IPS-NIHi11 (cell line): ENCODE results near the gene FIP1L1.
"Not testable (repeated sequence)": the region's sequence is repeated elsewhere in the genome, so short reads cannot be mapped to it uniquely, and the experiment has no call there.

Source experiments
- DNase-seq: peaks from one replicate; pipeline ENCODE4 v3.0.0; 2012; ENCODE audit warnings: mixed read lengths, low spot score

Gene FIP1L1

DNA sequence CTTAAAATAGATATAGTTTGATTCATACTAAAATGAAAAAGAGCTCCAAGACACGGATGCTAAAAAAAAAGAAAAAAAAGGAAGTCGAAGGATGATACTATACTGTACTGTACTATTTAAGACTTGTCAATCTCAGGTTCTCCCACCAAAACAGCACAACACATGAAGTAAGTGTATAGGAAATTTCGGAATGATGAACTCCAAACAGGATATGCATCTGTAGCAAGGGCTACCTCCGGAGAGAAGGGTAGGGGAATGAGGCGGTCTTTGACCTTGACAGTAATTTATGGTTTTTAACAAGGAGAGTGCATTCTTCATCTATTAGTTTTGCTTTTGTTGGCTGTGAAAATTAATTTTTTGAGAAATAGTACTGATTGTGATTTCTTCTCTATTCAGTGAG is 541 bp upstream of the FIP1L1 start:
- no peak for DNase-seq

DNA sequence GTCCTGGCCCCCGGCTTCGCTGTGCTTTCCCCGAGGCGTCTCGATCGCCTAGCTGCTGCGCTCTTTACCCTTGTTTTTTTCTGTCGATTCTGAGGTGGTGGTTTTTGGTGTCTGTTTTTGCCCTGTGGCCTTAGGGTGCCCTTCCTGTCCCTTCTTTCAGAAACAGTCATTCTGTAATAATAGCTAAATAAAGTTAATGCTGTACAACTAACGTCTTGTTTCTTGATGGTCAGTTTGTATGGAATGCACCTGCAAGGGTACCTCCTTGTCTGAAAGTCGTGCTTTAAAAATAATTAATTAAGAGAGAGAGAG is 686 bp downstream of the FIP1L1 start:
- no peak for DNase-seq

DNA sequence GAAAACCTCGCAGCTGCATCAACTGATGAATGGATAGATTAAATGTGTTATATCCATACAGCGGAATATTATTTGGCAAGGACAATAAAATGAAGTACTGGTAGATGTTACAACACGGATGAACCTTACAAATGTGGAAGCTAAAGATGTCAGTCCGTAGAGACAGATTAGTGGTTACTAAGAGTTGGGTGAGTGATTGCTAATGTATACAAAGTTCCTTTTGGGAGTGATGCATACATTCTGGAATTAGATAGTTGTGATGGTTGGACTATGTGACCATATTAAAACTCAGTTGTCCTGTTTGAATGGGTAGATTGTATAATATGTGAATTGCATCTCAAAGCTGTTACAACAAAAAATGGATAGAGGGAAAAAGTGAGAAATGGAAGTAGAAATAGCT is 2.8 kb downstream of the FIP1L1 start:
- no peak for DNase-seq

- DNase-seq: not testable (repeated sequence)
Observed at GRCh38 chr4:53409479-53409878, 32.0 kb downstream of the FIP1L1 start.

- DNase-seq: no peak
Observed at GRCh38 chr4:53419208-53419607, 41.8 kb downstream of the FIP1L1 start.

DNA sequence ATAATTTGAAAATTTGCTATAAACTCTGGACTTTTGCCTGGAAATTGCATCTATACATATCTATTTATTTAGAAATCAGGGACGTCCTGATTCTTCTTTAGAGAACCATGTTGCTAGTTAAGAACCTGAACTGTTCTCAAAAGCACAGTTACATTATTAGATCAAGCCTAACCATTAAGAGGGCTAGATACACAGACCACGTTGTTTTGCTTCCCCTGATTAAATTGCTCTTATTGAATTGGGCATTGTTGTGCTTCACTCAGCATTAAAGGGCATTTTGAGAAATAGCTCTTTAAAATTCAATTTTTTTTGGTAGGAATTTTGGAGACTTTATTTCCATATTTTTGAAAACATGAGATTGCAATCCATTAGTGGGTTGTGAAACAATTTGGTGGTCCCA is 44.4 kb downstream of the FIP1L1 start:
- no peak for DNase-seq

DNA sequence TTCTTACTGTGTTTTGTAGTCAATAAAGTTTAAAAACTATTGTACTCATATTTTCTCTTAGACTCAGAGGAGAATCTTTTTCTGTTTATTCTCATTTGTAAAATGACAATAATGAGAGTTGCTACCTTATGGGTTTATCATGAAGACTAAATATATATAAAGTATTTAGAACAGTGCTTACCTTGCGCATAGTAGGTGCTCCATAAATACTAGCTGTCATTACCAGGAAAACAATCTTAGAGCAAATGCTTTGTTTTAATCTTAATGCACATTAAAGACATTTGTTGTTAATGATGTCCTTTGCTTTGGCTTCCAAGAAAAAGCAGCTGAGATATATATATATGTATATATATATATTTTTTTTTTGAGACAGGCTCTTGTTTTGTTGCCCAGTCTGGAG is 44.9 kb downstream of the FIP1L1 start:
- no peak for DNase-seq

DNA sequence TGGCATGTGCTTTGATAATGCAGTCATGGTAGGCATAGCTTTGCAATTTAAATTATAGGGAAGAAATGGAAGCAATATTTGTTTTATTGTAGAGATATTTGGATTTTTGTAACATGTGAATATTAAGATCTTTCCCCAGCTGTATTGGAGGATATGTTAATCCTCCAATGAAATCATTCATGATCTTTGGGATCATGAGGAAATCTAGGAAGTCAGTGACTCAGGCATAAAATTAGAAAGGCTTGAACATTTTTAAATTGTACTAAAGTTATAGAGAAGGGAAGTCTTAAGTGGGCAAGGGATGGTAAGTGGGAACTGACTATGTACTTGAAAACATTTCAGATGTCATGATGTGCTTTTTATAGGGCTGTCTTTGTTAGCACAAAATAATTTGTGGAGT is 46.8 kb downstream of the FIP1L1 start:
- no peak for DNase-seq

DNA sequence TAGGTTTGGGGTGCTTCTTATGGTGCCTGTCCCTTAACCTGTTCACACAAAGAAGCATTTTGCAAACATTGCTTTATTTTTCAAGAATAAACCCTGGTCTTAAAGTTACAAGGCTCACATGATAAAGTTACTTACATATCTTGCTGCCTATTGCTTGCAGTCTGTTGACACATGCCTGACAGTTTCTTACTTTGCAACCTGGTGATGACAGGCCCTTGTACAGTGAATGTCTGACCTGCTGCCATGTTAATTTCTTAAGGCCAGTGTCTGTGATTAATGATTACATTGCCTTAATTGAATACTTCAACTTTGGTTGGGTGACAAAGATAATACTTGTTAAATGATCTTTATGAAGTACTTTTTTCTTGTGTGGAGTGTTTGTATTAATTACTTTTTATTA is 49.9 kb downstream of the FIP1L1 start:
- DNase-seq: no peak

DNA sequence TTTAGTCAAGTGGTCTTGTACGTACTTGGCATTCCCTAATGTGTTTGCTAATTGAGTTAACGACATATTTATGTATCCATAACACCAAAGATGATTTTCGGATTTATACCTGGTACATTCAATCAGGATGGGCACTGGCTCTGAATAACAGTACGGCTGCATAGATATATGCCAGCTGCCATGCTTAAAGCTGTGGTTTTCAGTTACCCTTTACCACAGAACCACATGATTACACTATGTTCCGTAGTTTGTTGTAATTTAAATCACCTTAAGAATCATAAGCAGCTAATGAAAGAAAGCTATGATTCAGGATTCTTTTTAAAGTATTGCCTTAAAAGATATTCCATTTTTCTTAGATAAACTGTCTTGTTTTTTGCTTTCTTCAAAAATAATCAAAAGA is 53.6 kb downstream of the FIP1L1 start:
- DNase-seq: no peak

DNA sequence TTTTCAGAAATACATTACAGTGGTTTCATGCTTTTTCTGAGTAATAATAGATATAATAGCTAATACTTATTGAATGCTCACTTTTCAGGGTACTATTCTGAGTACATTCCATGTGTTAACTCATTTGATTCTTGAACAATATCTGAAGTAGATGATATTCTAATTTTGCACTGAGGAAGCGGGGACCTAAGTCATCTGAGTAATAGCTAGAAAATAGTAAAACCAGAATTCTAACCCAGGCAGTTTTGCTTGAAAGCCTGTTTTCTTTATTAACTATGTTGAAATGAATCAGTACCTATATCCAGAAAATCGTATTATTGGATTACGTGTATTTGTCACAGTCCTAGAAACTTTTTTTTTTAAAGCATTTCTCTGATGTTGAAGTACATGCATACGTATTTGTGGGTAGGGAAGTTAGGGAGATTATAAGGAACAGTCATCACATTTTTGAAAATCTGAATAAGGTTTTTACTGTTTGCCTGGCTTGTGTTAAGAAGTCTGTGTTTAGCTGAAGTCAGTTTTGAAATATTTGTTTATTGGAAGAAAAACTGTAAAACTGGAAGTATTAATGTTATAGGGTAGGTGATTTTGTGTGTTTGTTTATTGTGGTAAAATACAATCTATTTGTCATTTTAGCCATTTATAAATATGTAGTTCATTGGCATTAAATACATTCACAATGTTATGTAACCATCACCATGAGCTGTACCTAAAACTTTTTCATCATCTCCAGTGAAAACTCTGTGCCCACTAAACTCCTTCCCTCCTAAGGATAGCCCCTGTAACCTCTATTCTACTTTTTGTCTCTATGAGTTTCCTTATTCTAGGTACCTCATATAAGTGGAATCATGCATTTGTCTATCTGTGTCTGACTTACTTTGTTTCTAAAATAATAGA is 55.3 kb downstream of the FIP1L1 start:
- no peak for DNase-seq

DNA sequence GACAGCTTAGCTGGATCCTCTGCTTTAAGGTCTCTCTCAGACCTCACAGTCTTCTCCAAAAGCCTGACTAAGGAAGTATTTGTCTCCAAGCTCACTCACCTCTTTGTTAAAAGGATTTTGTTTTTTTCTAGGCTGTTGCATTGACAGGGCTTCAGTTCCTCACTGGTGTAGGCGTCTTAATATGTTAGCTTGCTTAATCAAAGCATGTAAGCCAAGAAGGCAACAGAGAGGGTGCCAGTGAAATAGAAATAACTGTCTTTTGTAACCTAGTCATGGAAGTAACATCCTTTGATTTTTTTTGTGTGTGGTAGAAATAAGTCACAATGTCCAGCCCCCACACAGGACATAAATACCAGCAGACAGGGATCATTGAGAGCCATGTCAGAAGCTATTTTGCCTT is 58.8 kb downstream of the FIP1L1 start:
- no peak for DNase-seq

DNA sequence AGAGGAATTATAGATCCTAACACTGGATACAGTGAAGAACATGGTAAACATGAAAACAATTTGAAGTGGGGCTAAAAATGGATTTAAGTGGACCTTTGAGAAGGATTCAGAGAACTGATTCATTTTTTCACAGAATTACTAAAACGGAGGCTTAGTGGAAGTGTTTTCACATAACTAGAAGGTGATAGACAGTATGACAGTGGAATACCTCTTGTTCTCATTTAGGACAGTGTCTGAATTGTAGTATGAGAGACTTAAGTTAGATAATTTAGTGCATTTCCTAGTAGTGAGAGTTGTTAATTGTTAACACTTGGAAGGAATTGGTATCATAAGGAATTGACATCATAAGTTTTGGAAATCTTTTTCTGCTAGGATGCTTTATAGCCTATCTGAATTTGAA is 64.1 kb downstream of the FIP1L1 start:
- no peak for DNase-seq

DNA sequence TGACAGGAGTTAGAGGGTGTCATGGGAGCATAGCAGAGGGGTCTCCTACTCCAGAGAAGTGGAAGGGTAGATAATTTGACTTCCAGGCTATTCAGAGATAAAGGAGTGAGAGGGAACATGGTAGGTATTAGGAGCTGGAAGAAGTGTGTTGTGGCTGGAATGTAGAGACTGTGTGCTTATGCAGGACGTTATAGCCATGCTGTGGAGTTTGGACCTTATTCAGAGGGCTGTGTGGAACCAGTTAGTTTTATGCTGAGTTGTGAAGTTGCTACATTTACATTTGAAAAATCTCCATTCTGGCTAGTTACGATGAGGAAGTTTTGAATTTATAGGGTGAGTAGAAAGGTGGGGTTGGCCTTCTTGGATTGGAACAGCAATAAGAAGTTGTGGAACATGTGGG is 67.5 kb downstream of the FIP1L1 start:
- no peak for DNase-seq

- no peak for DNase-seq
Observed at GRCh38 chr4:53450773-53451172, 73.3 kb downstream of the FIP1L1 start.

GRCh38 chr4:53453385-53453784 is 75.9 kb downstream of the FIP1L1 start:
- no peak for DNase-seq

DNA sequence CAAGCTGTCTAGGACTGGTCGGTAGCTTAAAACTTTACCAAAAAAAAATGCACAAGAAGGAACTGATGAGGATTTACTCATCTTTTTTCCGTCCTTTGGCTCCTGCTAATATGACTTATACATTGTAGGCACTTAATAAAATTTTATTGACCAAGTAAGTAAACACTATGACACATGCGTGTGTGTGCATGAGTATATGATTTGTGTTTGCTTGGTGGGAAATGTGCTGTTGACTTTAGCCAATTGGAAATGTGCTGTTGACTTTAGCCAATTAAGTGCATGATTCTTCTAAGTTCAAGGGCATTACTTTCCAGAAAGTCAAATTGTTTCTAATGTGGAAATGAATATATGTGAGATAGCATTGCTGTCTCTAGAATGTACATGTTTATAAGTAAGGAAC is 78.3 kb downstream of the FIP1L1 start:
- DNase-seq: no peak

GRCh38 chr4:53456178-53456577 is 78.7 kb downstream of the FIP1L1 start:
- no peak for DNase-seq

GRCh38 chr4:53459548-53459947 is 82.1 kb downstream of the FIP1L1 start:
- no peak for DNase-seq

DNA sequence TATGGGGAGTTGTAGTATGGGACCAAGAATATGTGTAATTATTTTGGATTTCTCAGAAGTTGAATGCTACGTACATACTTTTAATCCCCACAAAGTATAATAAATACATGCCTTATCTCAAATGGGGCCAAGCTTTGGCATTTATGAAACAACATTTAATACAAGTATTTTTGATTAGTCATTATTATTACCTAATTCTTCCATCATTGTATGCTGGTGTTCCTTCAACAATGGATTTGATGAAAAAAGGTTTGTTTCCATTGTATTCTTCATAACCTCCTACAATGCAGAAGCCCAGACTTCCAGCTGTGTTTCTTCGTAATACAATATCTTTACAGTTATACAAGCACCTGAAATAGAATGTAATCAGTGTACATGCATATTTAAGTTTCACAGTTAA is 83.8 kb downstream of the FIP1L1 start:
- no peak for DNase-seq

DNA sequence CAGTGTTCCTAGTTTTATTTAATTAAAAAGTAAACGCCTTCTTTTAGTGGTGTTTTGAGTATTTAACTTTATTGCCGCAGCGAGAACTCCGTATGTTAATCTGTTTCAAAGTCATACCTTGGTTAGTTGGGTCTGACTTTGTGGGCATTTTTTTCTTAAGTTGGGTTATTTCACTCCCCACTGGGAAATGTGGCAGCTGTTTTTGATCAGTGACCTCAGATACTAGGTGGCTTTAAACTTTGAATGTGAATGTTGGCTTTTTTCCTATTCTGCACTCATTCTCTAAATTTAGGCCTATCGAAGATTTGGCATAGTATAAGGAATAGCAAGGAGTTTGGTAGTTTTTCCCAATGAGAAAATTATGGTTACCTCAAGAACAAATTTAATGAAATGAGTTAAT is 85.9 kb downstream of the FIP1L1 start:
- no peak for DNase-seq

- DNase-seq: no peak
Observed at GRCh38 chr4:53465281-53465680, 87.8 kb downstream of the FIP1L1 start.

DNA sequence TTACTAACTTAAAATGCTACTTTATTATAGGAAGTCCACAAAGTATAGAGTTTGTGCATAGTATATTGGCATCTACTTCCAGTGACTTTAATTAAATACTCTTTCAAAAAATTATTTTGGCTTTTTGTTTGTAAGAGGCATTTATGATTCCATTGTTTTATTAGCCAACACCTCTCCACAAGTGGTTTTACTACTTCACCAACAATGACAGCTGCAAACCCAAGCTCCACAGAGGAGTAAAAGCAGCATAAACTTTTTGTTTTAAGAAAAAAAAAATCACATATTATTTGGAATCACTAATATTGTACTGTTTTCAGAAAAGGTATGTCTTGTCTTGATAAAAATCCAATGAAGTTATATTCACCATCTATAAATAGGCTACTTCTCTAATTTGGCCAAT is 88.5 kb downstream of the FIP1L1 start:
- DNase-seq: no peak

- DNase-seq: not testable (repeated sequence)
Observed at GRCh38 chr4:53466576-53466975, 89.1 kb downstream of the FIP1L1 start.
